Measurements from ENCODE around the gene CCSER1.

- TF ChIP-seq POLR2AphosphoS5 (IDR thresholded peaks at IDR 0.05; ENCODE audit: low read depth), result no peak
- TF ChIP-seq, protein P1, sequence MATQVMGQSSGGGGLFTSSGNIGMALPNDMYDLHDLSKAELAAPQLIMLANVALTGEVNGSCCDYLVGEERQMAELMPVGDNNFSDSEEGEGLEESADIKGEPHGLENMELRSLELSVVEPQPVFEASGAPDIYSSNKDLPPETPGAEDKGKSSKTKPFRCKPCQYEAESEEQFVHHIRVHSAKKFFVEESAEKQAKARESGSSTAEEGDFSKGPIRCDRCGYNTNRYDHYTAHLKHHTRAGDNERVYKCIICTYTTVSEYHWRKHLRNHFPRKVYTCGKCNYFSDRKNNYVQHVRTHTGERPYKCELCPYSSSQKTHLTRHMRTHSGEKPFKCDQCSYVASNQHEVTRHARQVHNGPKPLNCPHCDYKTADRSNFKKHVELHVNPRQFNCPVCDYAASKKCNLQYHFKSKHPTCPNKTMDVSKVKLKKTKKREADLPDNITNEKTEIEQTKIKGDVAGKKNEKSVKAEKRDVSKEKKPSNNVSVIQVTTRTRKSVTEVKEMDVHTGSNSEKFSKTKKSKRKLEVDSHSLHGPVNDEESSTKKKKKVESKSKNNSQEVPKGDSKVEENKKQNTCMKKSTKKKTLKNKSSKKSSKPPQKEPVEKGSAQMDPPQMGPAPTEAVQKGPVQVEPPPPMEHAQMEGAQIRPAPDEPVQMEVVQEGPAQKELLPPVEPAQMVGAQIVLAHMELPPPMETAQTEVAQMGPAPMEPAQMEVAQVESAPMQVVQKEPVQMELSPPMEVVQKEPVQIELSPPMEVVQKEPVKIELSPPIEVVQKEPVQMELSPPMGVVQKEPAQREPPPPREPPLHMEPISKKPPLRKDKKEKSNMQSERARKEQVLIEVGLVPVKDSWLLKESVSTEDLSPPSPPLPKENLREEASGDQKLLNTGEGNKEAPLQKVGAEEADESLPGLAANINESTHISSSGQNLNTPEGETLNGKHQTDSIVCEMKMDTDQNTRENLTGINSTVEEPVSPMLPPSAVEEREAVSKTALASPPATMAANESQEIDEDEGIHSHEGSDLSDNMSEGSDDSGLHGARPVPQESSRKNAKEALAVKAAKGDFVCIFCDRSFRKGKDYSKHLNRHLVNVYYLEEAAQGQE (IDR thresholded peaks at IDR 0.05; ENCODE audit: unreplicated experiment), result no peak
- TF ChIP-seq, protein P2, sequence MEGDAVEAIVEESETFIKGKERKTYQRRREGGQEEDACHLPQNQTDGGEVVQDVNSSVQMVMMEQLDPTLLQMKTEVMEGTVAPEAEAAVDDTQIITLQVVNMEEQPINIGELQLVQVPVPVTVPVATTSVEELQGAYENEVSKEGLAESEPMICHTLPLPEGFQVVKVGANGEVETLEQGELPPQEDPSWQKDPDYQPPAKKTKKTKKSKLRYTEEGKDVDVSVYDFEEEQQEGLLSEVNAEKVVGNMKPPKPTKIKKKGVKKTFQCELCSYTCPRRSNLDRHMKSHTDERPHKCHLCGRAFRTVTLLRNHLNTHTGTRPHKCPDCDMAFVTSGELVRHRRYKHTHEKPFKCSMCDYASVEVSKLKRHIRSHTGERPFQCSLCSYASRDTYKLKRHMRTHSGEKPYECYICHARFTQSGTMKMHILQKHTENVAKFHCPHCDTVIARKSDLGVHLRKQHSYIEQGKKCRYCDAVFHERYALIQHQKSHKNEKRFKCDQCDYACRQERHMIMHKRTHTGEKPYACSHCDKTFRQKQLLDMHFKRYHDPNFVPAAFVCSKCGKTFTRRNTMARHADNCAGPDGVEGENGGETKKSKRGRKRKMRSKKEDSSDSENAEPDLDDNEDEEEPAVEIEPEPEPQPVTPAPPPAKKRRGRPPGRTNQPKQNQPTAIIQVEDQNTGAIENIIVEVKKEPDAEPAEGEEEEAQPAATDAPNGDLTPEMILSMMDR (conservative IDR thresholded peaks at IDR 0.05; ENCODE audit: low read depth in 2 of 2), result no peak
- no peak for TF ChIP-seq EZH2 (IDR thresholded peaks at IDR 0.05; ENCODE audit: low read depth, unreplicated experiment)
- TF ChIP-seq, protein P3, sequence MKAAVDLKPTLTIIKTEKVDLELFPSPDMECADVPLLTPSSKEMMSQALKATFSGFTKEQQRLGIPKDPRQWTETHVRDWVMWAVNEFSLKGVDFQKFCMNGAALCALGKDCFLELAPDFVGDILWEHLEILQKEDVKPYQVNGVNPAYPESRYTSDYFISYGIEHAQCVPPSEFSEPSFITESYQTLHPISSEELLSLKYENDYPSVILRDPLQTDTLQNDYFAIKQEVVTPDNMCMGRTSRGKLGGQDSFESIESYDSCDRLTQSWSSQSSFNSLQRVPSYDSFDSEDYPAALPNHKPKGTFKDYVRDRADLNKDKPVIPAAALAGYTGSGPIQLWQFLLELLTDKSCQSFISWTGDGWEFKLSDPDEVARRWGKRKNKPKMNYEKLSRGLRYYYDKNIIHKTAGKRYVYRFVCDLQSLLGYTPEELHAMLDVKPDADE (IDR thresholded peaks at IDR 0.05), result no peak
- no peak for TF ChIP-seq NANOG (IDR thresholded peaks at IDR 0.05; ENCODE audit: borderline replicate concordance)
- no peak for TF ChIP-seq ZNF331 (CRISPR knock-in tag; IDR thresholded peaks at IDR 0.05; ENCODE audit: low read depth)
Observed at GRCh38 chr4:90586799-90587198, 459.6 kb downstream of the CCSER1 start.
